Heart right ventricle (tissue), 16 donors: Measurements from ENCODE around the gene DNAAF1. TPM values are rescaled to one million over a fixed set of nuclear protein-coding genes. Genes with fewer than 3 reads are reported as not detected.

Experiments used
- ATAC-seq, 8 donors: fragments of 200-7000 bp; cut with Tn5 transposase; one replicate each; pipeline ENCODE4 v1.9.1; 2020; ENCODE audit warnings: mild to moderate bottlenecking in 8 of 8, moderate library complexity in 8 of 8, moderate number of reproducible peaks in 1 of 8
- DNase-seq, 2 donors: peaks; one replicate each; pipeline ENCODE4 v3.0.0-alpha.2; 2020
- H3K27ac ChIP-seq, 10 donors: fragments of 200-600 bp; sonication (generic) in 2 of 10; one replicate each; pipeline versions ENCODE4 v1.5.0 to v1.8.0; 2020 to 2022; ENCODE audit warnings: mild to moderate bottlenecking in 3 of 10
- H3K27me3 ChIP-seq, 7 donors: fragments of 200-600 bp; one replicate each; pipeline ENCODE4 v1.8.0; 2021 to 2022; ENCODE audit warnings: mild to moderate bottlenecking in 2 of 7
- H3K36me3 ChIP-seq, 9 donors: fragments of 200-600 bp; sonication (generic) in 1 of 9; one replicate each; pipeline versions ENCODE4 v1.5.0 to v1.8.0; 2020 to 2022; ENCODE audit warnings: mild to moderate bottlenecking in 2 of 9
- H3K4me1 ChIP-seq, 9 donors: fragments of 200-600 bp; sonication (generic) in 1 of 9; one replicate each; pipeline versions ENCODE4 v1.5.0 to v1.8.0; 2020 to 2022; ENCODE audit warnings: mild to moderate bottlenecking in 4 of 9
- H3K4me3 ChIP-seq, 10 donors: fragments of 200-600 bp; sonication (generic) in 2 of 10; one replicate each; pipeline versions ENCODE4 v1.5.0 to v1.8.0; 2020 to 2022; ENCODE audit warnings: mild to moderate bottlenecking in 7 of 10, moderate library complexity in 2 of 10
- H3K9me3 ChIP-seq, 11 donors: fragments of 200-600 bp in 10 of 11; sonication (generic) in 2 of 11; one replicate each; pipeline versions ENCODE4 v1.5.0 to v1.8.0; 2013 to 2022; ENCODE audit warnings: mild to moderate bottlenecking in 2 of 11, control low read depth in 1 of 11, moderate library complexity in 1 of 11
- WGBS, 2 donors: extraction: QIAGEN DNeasy Blood & Tissue Kit; methylation state at CpG; one replicate each; pipeline ENCODE4 v1.1.7; 2013; ENCODE audit warnings: inconsistent platforms in 1 of 2; 5-methylcytosine and 5-hydroxymethylcytosine counted together
- intact Hi-C, 10 donors: fragments of 100-400 bp; cut with DNase I; formaldehyde crosslinking; loops; one replicate each; pipeline versions ENCODE4 v1.11.1 to v1.14.2; 2022
- polyA plus RNA-seq, 2 donors: library from polyadenylated mRNA; stranded (reverse); fragments of 200-250 nt; gene quantifications; one replicate each; pipeline ENCODE4 v1.2.3, GENCODE V29; 2013
- total RNA-seq, 10 donors: library from RNA; stranded (reverse); fragmentation: NEBNext Ultra II Directional in 3 of 10; extraction: Animal tissue kit (Norgen Biotek cat#: 25700) in 3 of 10; gene quantifications; one replicate each; pipeline versions ENCODE4 v1.2.1 to v1.2.4, GENCODE V29; 2021 to 2023
- TF ChIP-seq, protein P1 (sequence below), 9 donors: fragments of 200-600 bp; sonication (generic) in 2 of 9; IDR thresholded peaks; one replicate each; pipeline versions ENCODE4 v1.5.0 to v1.8.0; 2021 to 2022; ENCODE audit warnings: antibody characterized with exemption in 9 of 9, mild to moderate bottlenecking in 5 of 9, moderate library complexity in 1 of 9
- donor health status: Arrhythmogenic right ventricular cardiomyopathy.
- donor health status: ischemic (EF 13 %, LVEDD 7.1; RV severe dilation, severe dysfunction).
- donor health status: healthy with polysubstance abuse.
- donor health status: DM: no; HTN: yes; CAD: no.
- donor health status: DM: no; HTN: no; CAD: no.
- donor health status: ischemic (EF 25% LVEDD 6.9; RV normal size, moderate dysfunction).
- donor health status: ischemic (EF 25% LVEDD 5.7; RV mildly dilated, moderate dysfunction).
- donor health status: healthy.
- donor health status: DM: yes; HTN: yes; CAD: no.
- donor health status: Ischemic cardiomyopathy.
- donor health status: ischemic (EF 35%, LVEDD 5.7; RV mildly dilated, moderate dysfunction).
- donor health status: nonischemic (EF 11% LVEDD 7.7; RV severe dilation, severe dysfunction).
- donor health status: DM: yes; HTN: yes; CAD: no.
- donor health status: PGD.
- donor health status: ischemic (EF 29% LVEDD 5.4; RV normal size, mild dysfunction).
- donor health status: nonischemic (EF 23%, LVEDD 6.1; RV moderate dilation, normal function).

The DNAAF1 gene
- total and polyA plus RNA-seq, 12 donors: 0.23 to 2.6 (median 0.33) TPM; not detected in 7

DNA sequence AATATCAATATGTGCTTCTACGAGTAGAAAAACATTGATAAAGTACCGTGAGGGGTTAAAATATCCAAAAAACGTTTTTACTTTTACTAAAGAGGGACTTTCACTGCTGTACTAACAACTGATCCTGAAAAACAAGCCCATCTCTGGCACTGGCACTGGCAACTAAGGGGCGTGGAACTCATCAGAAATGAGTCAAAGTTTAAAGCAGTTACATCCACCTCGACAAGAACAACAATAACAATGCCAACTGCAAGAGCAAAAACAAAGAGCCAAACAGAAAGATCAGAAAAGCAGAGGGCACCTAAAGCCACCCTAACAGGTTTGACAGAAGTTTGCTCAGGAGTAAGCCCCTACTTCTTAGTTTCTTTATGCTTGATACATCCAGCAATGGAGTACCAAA is 41.4 kb upstream of the DNAAF1 start:
- no peak for ATAC-seq
- intact Hi-C loops: no loop called here
- H3K36me3 ChIP-seq: peaks cover 0 to 56% (median 6%) of the 10 kb centered on the region in 9 donors

DNA sequence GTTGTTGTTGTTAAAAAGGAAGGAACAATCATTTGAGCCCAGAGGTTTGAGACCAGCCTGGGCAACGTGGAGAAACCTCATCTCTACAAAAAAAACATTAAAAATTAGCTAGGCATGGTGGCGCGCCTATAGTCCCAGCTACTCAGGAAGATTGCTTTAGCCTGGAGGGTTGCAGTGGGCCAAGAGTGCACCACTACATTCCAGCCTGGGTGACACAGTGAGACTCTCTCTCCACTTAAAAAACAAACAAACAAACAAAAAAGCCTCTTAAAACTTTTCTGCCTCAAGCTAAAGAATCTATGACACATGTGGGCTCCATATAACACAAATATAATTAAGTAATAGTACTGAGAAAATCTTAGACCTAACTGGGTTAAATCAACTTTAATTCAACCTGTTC is 40.9 kb upstream of the DNAAF1 start:
- intact Hi-C loops: no loop called here
- ATAC-seq (no peak), DNase-seq (no peak)
- Histone ChIP-seq H3K4me3 (no peak overlapping the region), H3K27ac (no peak overlapping the region), H3K36me3 (peaks cover 0 to 56% (median 6%) of the 10 kb centered on the region in 9 donors), H3K4me1 (peaks cover 0 to 47% (median 16%) of the 10 kb centered on the region in 9 donors), H3K9me3 (no peaks in the 10 kb centered on the region), H3K27me3 (no peaks in the 10 kb centered on the region)
- TF ChIP-seq, protein P1, sequence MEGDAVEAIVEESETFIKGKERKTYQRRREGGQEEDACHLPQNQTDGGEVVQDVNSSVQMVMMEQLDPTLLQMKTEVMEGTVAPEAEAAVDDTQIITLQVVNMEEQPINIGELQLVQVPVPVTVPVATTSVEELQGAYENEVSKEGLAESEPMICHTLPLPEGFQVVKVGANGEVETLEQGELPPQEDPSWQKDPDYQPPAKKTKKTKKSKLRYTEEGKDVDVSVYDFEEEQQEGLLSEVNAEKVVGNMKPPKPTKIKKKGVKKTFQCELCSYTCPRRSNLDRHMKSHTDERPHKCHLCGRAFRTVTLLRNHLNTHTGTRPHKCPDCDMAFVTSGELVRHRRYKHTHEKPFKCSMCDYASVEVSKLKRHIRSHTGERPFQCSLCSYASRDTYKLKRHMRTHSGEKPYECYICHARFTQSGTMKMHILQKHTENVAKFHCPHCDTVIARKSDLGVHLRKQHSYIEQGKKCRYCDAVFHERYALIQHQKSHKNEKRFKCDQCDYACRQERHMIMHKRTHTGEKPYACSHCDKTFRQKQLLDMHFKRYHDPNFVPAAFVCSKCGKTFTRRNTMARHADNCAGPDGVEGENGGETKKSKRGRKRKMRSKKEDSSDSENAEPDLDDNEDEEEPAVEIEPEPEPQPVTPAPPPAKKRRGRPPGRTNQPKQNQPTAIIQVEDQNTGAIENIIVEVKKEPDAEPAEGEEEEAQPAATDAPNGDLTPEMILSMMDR (IDR thresholded peaks at IDR 0.05): no peak
- 84 to 91% methylated on average over 3 of the region's 3 CpGs for WGBS, 2 donors

More for the DNA sequence above, 41.4 kb upstream of the DNAAF1 start:
- Histone ChIP-seq H3K4me1 (peaks cover 0 to 46% (median 16%) of the 10 kb centered on the region in 9 donors), H3K4me3 (no peak overlapping the region), H3K27ac (no peak overlapping the region), H3K9me3 (no peaks in the 10 kb centered on the region), H3K27me3 (no peaks in the 10 kb centered on the region)
- DNase-seq: no peak
- TF ChIP-seq, protein P1 (IDR thresholded peaks at IDR 0.05): no peak
- 65 to 73% methylated on average over 5 of the region's 5 CpGs for WGBS, 2 donors

DNA sequence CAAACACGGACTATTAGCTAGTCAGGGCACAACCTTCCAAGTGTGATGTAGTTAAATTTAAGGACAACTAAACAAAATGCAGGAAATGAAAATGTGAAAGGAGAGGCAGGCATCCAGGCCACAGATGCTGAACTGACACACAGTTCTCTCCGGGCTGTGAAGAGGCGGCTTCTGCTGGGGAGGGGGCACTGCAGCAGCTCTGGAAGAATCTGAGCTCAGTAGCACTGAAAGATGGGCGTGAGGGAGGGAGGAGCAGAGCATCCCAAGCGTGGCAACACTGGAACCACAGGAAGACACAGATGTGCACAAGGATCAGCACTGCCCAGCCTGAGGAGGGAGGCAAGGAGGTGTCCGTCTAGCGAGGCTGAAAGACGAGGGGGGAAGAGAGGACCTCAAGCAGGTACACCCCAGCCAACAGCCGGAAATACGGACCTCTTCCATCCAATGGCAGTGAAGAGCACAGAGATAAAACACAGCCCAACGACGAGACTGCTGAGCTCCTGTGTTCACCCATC is 39.8 kb upstream of the DNAAF1 start:
- Histone ChIP-seq H3K27me3 (no peaks in the 10 kb centered on the region), H3K9me3 (no peaks in the 10 kb centered on the region), H3K27ac (peak overlapping the region in 1 of 10 donors; percentile 7), H3K4me3 (no peak overlapping the region), H3K4me1 (peaks cover 0 to 58% (median 24%) of the 10 kb centered on the region in 9 donors), H3K36me3 (peaks cover 0 to 55% (median 0%) of the 10 kb centered on the region in 9 donors)
- intact Hi-C loops: no loop called here
- ATAC-seq: peak in 2 of 8 donors; percentile 4 to 14
- 69 to 70% methylated on average over 12 of the region's 12 CpGs for WGBS, 2 donors
- DNase-seq: no peak
- TF ChIP-seq, protein P1 (IDR thresholded peaks at IDR 0.05): no peak

DNA sequence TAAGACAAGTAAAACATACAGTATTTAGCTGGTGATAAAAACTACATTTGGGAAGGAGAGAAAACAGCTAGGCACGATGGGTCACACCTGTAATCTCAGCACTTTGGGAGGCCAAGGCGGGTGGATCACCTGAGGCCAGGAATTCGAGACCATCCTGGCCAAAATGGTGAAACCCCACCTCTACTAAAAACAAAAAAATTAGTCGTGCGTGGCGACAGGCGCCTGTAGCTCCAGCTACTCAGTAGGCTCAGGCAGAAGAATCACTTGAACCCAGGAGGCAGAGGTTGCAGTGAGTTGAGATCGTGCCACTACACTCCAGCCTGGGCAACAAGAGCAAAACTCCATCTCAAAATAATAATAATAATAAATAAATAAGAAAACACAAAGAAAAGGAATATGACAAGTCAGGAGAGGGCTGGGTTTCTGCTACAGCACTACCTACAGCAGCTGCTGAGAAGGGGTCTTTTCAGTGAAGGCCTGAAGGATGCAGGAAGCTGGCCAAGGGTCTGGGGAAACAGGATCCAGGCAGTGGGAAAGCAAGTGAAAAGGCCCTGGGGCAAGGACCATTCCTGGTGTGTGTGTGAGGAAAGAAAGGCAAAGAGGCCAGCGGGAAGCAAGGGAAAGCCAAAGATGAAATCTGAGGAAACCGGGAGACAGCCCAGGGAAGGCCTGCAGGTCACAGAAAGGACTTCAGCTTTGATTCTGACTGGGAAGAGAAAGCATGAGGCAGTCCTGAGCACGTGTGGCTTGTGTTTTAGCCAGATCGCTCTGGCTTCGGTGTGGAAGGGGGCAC is 39.0 kb upstream of the DNAAF1 start:
- Histone ChIP-seq H3K27me3 (no peaks in the 10 kb centered on the region), H3K9me3 (no peaks in the 10 kb centered on the region), H3K4me1 (peaks cover 0 to 65% (median 31%) of the 10 kb centered on the region in 9 donors), H3K4me3 (no peak overlapping the region), H3K36me3 (peaks cover 0 to 54% (median 0%) of the 10 kb centered on the region in 9 donors), H3K27ac (peak overlapping the region in 5 of 10 donors; percentile 9 to 57 (median 30))
- TF ChIP-seq, protein P1 (IDR thresholded peaks at IDR 0.05): no peak
- intact Hi-C loops: no loop called here
- ATAC-seq (peak in 5 of 8 donors; percentile 12 to 40 (median 24)), DNase-seq (no peak)
- 77 to 78% methylated on average over 13 of the region's 13 CpGs for WGBS, 2 donors
